WTC11 (cell line): ENCODE measurements around the gene MRPS11. TPM values are rescaled to one million over a fixed set of nuclear protein-coding genes. Genes with fewer than 3 reads are reported as not detected.
"Not testable (repeated sequence)": the region's sequence is repeated elsewhere in the genome, so short reads cannot be mapped to it uniquely, and the experiment has no call there.

Experiments used
- ATAC-seq: fragments of 200-7000 bp; cut with Tn5 transposase; 2 replicates; pipeline ENCODE4 v1.10.0; 2021; ENCODE audit warnings: mild to moderate bottlenecking, moderate library complexity
- CTCF ChIA-PET: fragments of 300-600 bp; sonication (Branson Sonifier 250); formaldehyde crosslinking; loops from one replicate; lab custom pipeline; 2021; ENCODE audit warnings: antibody characterized with exemption; lab: Charles Lee
- POLR2A ChIA-PET: fragments of 350-600 bp; sonication (Branson Sonifier 250); formaldehyde crosslinking; loops from one replicate; lab custom pipeline; 2021; ENCODE audit warnings: antibody characterized with exemption; lab: Charles Lee
- DNase-seq: peaks from one replicate; pipeline ENCODE4 v3.0.0; 2021; ENCODE audit warnings: low spot score
- H3K27ac Mint-ChIP-seq: 2 replicates; pipeline ENCODE4 v1.8.0; 2021; ENCODE audit warnings: mixed read lengths
- H3K27me3 Mint-ChIP-seq: 2 replicates; pipeline ENCODE4 v1.8.0; 2021; ENCODE audit warnings: low read depth, mild to moderate bottlenecking, moderate library complexity, mixed read lengths
- H3K36me3 Mint-ChIP-seq: 2 replicates; pipeline ENCODE4 v1.8.0; 2021; ENCODE audit warnings: mixed read lengths
- H3K4me1 Mint-ChIP-seq: 2 replicates; pipeline ENCODE4 v1.8.0; 2022; ENCODE audit warnings: mixed read lengths
- H3K4me3 Mint-ChIP-seq: 2 replicates; pipeline ENCODE4 v1.8.0; 2021; ENCODE audit warnings: mild to moderate bottlenecking, moderate library complexity, mixed read lengths
- H3K9me3 Mint-ChIP-seq: 2 replicates; pipeline ENCODE4 v1.8.0; 2021; ENCODE audit warnings: mixed read lengths
- AR ChIP-seq: fragments of 250-450 bp; sonication (Bioruptor Pico); IDR thresholded peaks from 2 replicates; pipeline ENCODE4 v1.9.0; 2021; ENCODE audit warnings: mild to moderate bottlenecking
- ARID4B ChIP-seq: sonication (generic); formaldehyde crosslinking; IDR thresholded peaks from 2 replicates; pipeline ENCODE4 v1.8.0; 2023; ENCODE audit warnings: missing genetic modification reagents, mild to moderate bottlenecking, borderline replicate concordance
- ATF3 ChIP-seq: sonication (generic); formaldehyde crosslinking; conservative IDR thresholded peaks from 2 replicates; pipeline ENCODE4 v1.8.1; 2022; ENCODE audit warnings: mild to moderate bottlenecking, missing genetic modification reagents
- CREB1 ChIP-seq: sonication (generic); formaldehyde crosslinking; IDR thresholded peaks from 2 replicates; pipeline ENCODE4 v1.8.0; 2023; ENCODE audit warnings: mild to moderate bottlenecking, missing genetic modification reagents
- CREM ChIP-seq: sonication (generic); formaldehyde crosslinking; IDR thresholded peaks from 2 replicates; pipeline ENCODE4 v1.8.1; 2022; ENCODE audit warnings: mild to moderate bottlenecking, missing genetic modification reagents, moderate library complexity
- GABPB1 ChIP-seq: sonication (generic); formaldehyde crosslinking; IDR thresholded peaks from 2 replicates; pipeline ENCODE4 v1.8.1; 2023; ENCODE audit warnings: mild to moderate bottlenecking, missing genetic modification reagents
- GTF2I ChIP-seq: fragments of 250-450 bp; sonication (Bioruptor Pico); conservative IDR thresholded peaks from 2 replicates; pipeline ENCODE4 v1.4.0; 2021; ENCODE audit warnings: mild to moderate bottlenecking
- IRF1 ChIP-seq: sonication (generic); formaldehyde crosslinking; IDR thresholded peaks from 2 replicates; pipeline ENCODE4 v1.8.0; 2023; ENCODE audit warnings: missing genetic modification reagents
- MYBL2 ChIP-seq: sonication (generic); formaldehyde crosslinking; IDR thresholded peaks from 2 replicates; pipeline ENCODE4 v1.8.1; 2023; ENCODE audit warnings: mild to moderate bottlenecking, moderate library complexity, missing genetic modification reagents
- NFE2L1 ChIP-seq: sonication (generic); formaldehyde crosslinking; IDR thresholded peaks from 2 replicates; pipeline ENCODE4 v1.8.1; 2023; ENCODE audit warnings: missing genetic modification reagents
- NR3C1 ChIP-seq: sonication (generic); formaldehyde crosslinking; conservative IDR thresholded peaks from 2 replicates; pipeline ENCODE4 v1.8.1; 2023; ENCODE audit warnings: low read depth, mild to moderate bottlenecking, missing genetic modification reagents
- PRDM15 ChIP-seq: sonication (generic); formaldehyde crosslinking; IDR thresholded peaks from 2 replicates; pipeline ENCODE4 v1.8.0; 2022; ENCODE audit warnings: missing genetic modification reagents
- total RNA-seq: library from RNA; stranded (reverse); gene quantifications from 3 replicates; pipeline ENCODE4 v1.2.3, GENCODE V29; 2021

MRPS11 gene
- total RNA-seq, 1 experiment from 2014 or later: 49.1 TPM

- Mint-ChIP-seq H3K27ac (no peak overlapping the region), H3K4me3 (peak overlapping the region; percentile 96), H3K4me1 (peaks cover 16% of the 10 kb centered on the region), H3K36me3 (peaks cover 37% of the 10 kb centered on the region), H3K27me3 (no peaks in the 10 kb centered on the region), H3K9me3 (no peaks in the 10 kb centered on the region)
- TF ChIP-seq ATF3 (CRISPR knock-in tag) (no peak), GABPB1 (CRISPR knock-in tag) (peak; percentile 71; the same call in 1 of the 2 replicates), ARID4B (CRISPR knock-in tag) (no peak), MYBL2 (CRISPR knock-in tag) (no peak), AR (CRISPR knock-in tag) (no peak), GTF2I (CRISPR knock-in tag) (no peak), IRF1 (CRISPR knock-in tag) (no peak), CREM (no peak)
- ATAC-seq: no peak
- DNase-seq: no peak
- ChIA-PET CTCF (no interaction called here), POLR2A (no interaction called here)
Observed at GRCh38 chr15:88465633-88466224, 1.8 kb upstream of the MRPS11 start.

- ATAC-seq: peak; percentile 56
- no peaks in the 10 kb centered on the region for H3K27me3 Mint-ChIP-seq
- CTCF ChIA-PET: interaction anchor here (0.6 to 1.9 kb wide), 21 partner anchors 9 to 428 kb away, joined by 3 to 21 read pairs (median 5); partner anchors contain the start of gene ISG20
Observed at GRCh38 chr15:88467935-88468528, 524 bp downstream of the MRPS11 start.

GRCh38 chr15:88468721-88469120, 1.2 kb downstream of the MRPS11 start:
- peaks cover 23% of the 10 kb centered on the region for H3K36me3 Mint-ChIP-seq
- H3K27ac Mint-ChIP-seq, H3K9me3 Mint-ChIP-seq, DNase-seq, ATAC-seq, POLR2A ChIA-PET, H3K27me3 Mint-ChIP-seq: not testable (repeated sequence)
- H3K4me1 Mint-ChIP-seq: peaks cover 16% of the 10 kb centered on the region
- peak overlapping the region; percentile 96 for H3K4me3 Mint-ChIP-seq
- CTCF ChIA-PET: interaction anchor here (0.7 to 2.1 kb wide), 4 partner anchors 20 to 693 kb away, joined by 3 to 21 read pairs (median 4); no protein-coding TSS in a partner anchor

More at GRCh38 chr15:88467935-88468528, 524 bp downstream of the MRPS11 start:
- POLR2A ChIA-PET: interaction anchor here (0.6 to 1.4 kb wide), 4 partner anchors 18 to 171 kb away, joined by 3 to 9 read pairs (median 5); partner anchors contain the start of gene ISG20
- Mint-ChIP-seq H3K4me3 (peak overlapping the region; percentile 96), H3K36me3 (peaks cover 30% of the 10 kb centered on the region), H3K27ac (peak overlapping the region; percentile 90), H3K9me3 (no peaks in the 10 kb centered on the region), H3K4me1 (peaks cover 16% of the 10 kb centered on the region)
- DNase-seq: no peak
- TF ChIP-seq PRDM15 (CRISPR knock-in tag): peak; percentile 80
- no peak for TF ChIP-seq NFE2L1 (CRISPR knock-in tag)
- no peak for TF ChIP-seq NR3C1 (CRISPR knock-in tag)
- TF ChIP-seq CREB1: no peak
